22Rv1 (cell line): ENCODE measurements around the gene MTHFR.

Experiments used
- CTCF ChIP-seq: fragments of 450-650 bp; IDR thresholded peaks from 2 replicates; pipeline ENCODE4 v1.5.1; 2017; ENCODE audit warnings: mild to moderate bottlenecking
- ZFX ChIP-seq: fragments of 450-650 bp; IDR thresholded peaks from 2 replicates; pipeline ENCODE4 v1.6.1; 2017; ENCODE audit warnings: antibody characterized with exemption, borderline replicate concordance

GRCh38 chr1:11744287-11744686, 61.5 kb downstream of the MTHFR start:
- TF ChIP-seq CTCF (no peak), ZFX (no peak)
